ENCODE measurements around the gene PALD1.

Gene PALD1

DNA sequence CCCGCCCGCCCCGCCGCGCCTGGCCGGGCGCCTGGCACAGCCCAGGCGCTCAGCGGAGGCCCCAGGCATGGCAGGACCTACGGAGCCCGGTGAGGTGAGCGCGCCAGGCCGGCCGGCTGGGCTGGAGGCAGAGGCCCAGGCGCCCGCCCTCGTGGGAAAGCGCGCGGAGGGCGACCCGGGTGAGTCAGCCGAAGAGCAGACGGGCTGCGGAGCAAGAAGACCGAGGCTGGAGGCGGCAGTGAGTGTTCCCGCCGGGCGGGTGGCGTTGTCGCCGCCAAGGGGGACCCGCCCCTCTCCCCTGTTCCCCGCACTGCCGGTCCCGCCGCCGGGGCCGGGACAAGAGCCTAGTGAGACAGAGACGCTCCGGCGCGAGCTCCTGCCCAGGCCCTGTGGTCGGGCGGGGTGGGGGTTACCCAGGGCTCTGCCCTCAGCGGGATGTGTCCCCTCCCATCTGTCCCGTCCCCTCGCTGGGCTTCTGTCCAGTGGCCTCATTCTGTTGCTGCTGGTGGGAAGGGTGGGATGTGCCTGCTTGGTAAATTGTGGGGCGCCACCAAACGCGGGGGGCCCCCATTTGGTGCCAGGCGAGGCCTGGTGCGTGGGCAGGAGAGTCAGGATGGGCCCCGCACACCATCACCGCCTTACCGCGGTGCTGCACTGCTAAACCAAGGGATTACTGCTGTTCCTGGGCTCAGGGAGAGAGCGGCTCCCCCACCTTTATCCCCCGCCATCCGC is 20.1 kb upstream of the PALD1 start:
- H3K4me3 ChIP-seq (ENCODE audit: low read depth, low read length): no peak overlapping the region
- no peak for DNase-seq (ENCODE audit: low read depth)
- TF ChIP-seq CTCF (IDR thresholded peaks at IDR 0.05; ENCODE audit: insufficient read depth, low read depth, low read length, missing control alignments): no peak

- no peak for DNase-seq (ENCODE audit: low read depth)
- no peak for TF ChIP-seq CTCF (IDR thresholded peaks at IDR 0.05; ENCODE audit: insufficient read depth, low read depth, low read length, missing control alignments)
- H3K4me3 ChIP-seq (ENCODE audit: low read depth, low read length): no peak overlapping the region
Observed at GRCh38 chr10:70459061-70459773, 19.4 kb upstream of the PALD1 start.

DNA sequence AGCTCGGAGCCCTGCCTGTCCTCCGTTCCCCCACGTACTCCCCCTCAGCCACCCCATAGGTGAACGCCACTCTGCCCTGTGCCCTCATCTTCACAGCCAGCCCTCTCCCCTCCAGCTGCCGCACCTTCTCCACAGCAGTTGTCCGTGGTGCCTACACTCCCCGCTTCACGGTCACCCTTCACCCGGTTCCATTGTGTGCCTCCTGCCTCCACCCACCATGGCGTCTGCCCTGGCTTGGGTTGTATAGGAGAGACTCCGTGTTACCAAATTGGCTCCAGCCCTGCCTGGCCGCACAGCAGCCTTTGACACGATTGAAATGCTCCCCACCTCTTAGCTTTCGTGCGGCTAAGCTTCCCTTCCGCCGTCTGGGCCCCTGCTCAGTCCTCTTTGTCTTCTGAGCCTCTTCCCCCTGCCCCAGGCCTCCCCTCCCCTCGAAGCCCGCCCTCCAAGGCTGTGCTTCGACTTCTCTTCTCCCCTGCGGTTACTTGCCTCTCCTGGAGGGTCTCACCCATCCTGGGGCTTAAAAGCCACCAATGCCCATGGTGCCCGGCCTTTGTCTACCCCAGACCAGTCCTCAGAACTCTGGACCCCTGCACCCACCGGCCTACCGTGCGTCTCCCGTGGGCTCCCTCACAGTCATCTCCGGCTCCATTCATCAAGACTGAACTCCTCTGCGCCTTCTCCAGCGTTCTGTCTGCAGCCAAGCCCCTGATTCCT is 18.6 kb upstream of the PALD1 start:
- no peak for TF ChIP-seq CTCF (IDR thresholded peaks at IDR 0.05; ENCODE audit: insufficient read depth, low read depth, low read length, missing control alignments)
- no peak for DNase-seq (ENCODE audit: low read depth)
- H3K4me3 ChIP-seq (ENCODE audit: low read depth, low read length): no peak overlapping the region

- H3K4me3 ChIP-seq (ENCODE audit: low read depth, low read length): no peak overlapping the region
- DNase-seq (ENCODE audit: low read depth): peak; percentile 73
Observed at GRCh38 chr10:70461397-70462348, 16.9 kb upstream of the PALD1 start.

DNA sequence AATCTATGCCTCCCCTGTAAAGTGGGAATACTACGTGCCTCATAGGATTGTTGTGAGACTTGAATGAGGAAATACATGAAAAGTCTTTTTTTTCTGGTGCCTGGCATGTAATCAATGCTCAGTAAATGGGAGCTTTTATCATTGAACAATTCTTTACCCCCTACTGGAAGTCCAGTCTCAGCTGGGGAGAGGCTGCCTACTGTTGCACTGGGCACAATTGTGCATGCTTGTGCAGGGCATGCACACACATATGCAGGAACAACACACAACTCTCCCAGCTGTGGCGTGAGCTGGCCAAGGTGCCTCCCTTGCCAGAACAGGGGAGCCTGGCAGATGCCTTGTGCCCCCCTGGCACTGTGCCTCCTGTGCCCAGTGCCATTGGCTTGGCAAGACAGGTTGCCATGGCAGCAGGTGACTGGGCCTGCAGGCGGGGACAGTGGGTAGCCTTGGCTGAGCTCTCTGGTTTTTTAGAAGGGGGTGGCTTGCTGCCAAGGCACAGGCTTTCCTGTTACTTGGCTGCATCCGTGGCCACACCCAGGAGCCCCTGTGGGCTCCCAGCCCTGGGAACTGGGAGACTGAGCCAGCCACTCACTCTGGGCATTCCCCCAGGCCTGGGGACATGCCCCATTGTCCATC is 16.1 kb upstream of the PALD1 start:
- H3K4me3 ChIP-seq (ENCODE audit: low read depth, low read length): no peak overlapping the region
- DNase-seq (ENCODE audit: low read depth): no peak
- TF ChIP-seq CTCF (IDR thresholded peaks at IDR 0.05; ENCODE audit: insufficient read depth, low read depth, low read length, missing control alignments): no peak

More at GRCh38 chr10:70461397-70462348, 16.9 kb upstream of the PALD1 start:
- TF ChIP-seq CTCF (IDR thresholded peaks at IDR 0.05; ENCODE audit: insufficient read depth, low read depth, low read length, missing control alignments): peak; percentile 96

- TF ChIP-seq CTCF (IDR thresholded peaks at IDR 0.05; ENCODE audit: insufficient read depth, low read depth, low read length, missing control alignments): no peak
- no peak for DNase-seq (ENCODE audit: low read depth)
- H3K4me3 ChIP-seq (ENCODE audit: low read depth, low read length): no peak overlapping the region
Observed at GRCh38 chr10:70465278-70465677, 13.3 kb upstream of the PALD1 start.

All from GM12865 (cell line).